ENCODE measurements around the gene MOB2. TPM values are rescaled to one million over a fixed set of nuclear protein-coding genes. Genes with fewer than 3 reads are reported as not detected.
A peak's percentile ranks its signal among the peaks of the same experiment; 100 is the strongest.

Gene MOB2
- total RNA-seq, result 10 to 100 TPM; 13.2 to 14.0 TPM

GRCh38 chr11:1486054-1486825, at the start of gene MOB2:
MOB2 (minus strand) TSS chr11:1486779; CDS start chr11:1486556, 223 bp downstream.
- no peak within 1 kb of the TSS for H3K27ac Mint-ChIP-seq
- H3K9me3 Mint-ChIP-seq, result no peaks in the 10 kb centered on the region
- H3K27me3 Mint-ChIP-seq, result no peaks in the 10 kb centered on the region
- ATAC-seq (peak; percentile 39), DNase-seq (no peak)
- H3K4me1 Mint-ChIP-seq (ENCODE audit: low read depth), result peaks cover 32% of the 10 kb centered on the region
- ChIA-PET CTCF (interaction anchor here (1.6 kb wide), 1 partner anchor 29 kb away, joined by 4 read pairs; no protein-coding TSS in a partner anchor), POLR2A (no interaction called here)
- no peak for TF ChIP-seq CTCF (IDR thresholded peaks at IDR 0.05)
- H3K4me3 Mint-ChIP-seq, result no peak within 1 kb of the TSS
- H3K36me3 Mint-ChIP-seq (ENCODE audit: low read depth), result no peaks in the 10 kb centered on the region
- intact Hi-C loops (cut with micrococcal nuclease), result no loop called here

GRCh38 chr11:1534682-1535081, 48.1 kb upstream of the MOB2 start:
- POLR2A ChIA-PET, result no interaction called here
- no peaks in the 10 kb centered on the region for H3K9me3 Mint-ChIP-seq
- H3K4me3 Mint-ChIP-seq, result no peak overlapping the region
- H3K36me3 Mint-ChIP-seq (ENCODE audit: low read depth), result no peaks in the 10 kb centered on the region
- no peak for ATAC-seq
- peaks cover 26% of the 10 kb centered on the region for H3K4me1 Mint-ChIP-seq (ENCODE audit: low read depth)
- CTCF ChIA-PET, result interaction anchor here (0.7 to 2.4 kb wide), 2 partner anchors 40 to 61 kb away, joined by 3 to 9 read pairs; no protein-coding TSS in a partner anchor
- intact Hi-C loops (cut with micrococcal nuclease), result no loop called here
- no peak for TF ChIP-seq CTCF (IDR thresholded peaks at IDR 0.05)
- H3K27ac Mint-ChIP-seq, result no peak overlapping the region
- DNase-seq, result no peak
- peaks cover 2% of the 10 kb centered on the region for H3K27me3 Mint-ChIP-seq

- H3K27ac Mint-ChIP-seq, result no peak overlapping the region
- intact Hi-C loops (cut with micrococcal nuclease), result no loop called here
- H3K36me3 Mint-ChIP-seq (ENCODE audit: low read depth), result no peaks in the 10 kb centered on the region
- ATAC-seq (no peak), DNase-seq (no peak)
- no peak for TF ChIP-seq CTCF (IDR thresholded peaks at IDR 0.05)
- peaks cover 30% of the 10 kb centered on the region for H3K4me1 Mint-ChIP-seq (ENCODE audit: low read depth)
- H3K4me3 Mint-ChIP-seq, result no peak overlapping the region
- ChIA-PET POLR2A (no interaction called here), CTCF (interaction anchor here (2.4 kb wide), 1 partner anchor 40 kb away, joined by 9 read pairs; no protein-coding TSS in a partner anchor)
- H3K9me3 Mint-ChIP-seq, result no peaks in the 10 kb centered on the region
- peaks cover 2% of the 10 kb centered on the region for H3K27me3 Mint-ChIP-seq
These were observed 47.6 kb upstream of the MOB2 start for GRCh38 chr11:1534171-1534570.

- H3K9me3 Mint-ChIP-seq, result no peaks in the 10 kb centered on the region
- ChIA-PET CTCF (interaction anchor here (1.7 to 2.4 kb wide), 3 partner anchors 19 to 42 kb away, joined by 6 to 9 read pairs (median 8); no protein-coding TSS in a partner anchor), POLR2A (no interaction called here)
- no peak overlapping the region for H3K4me3 Mint-ChIP-seq
- no peak for TF ChIP-seq CTCF (IDR thresholded peaks at IDR 0.05)
- DNase-seq (no peak), ATAC-seq (no peak)
- intact Hi-C loops (cut with micrococcal nuclease), result no loop called here
- H3K4me1 Mint-ChIP-seq (ENCODE audit: low read depth), result peaks cover 35% of the 10 kb centered on the region
- H3K27me3 Mint-ChIP-seq, result no peaks in the 10 kb centered on the region
- no peaks in the 10 kb centered on the region for H3K36me3 Mint-ChIP-seq (ENCODE audit: low read depth)
- H3K27ac Mint-ChIP-seq, result no peak overlapping the region
These were observed 46.8 kb upstream of the MOB2 start for GRCh38 chr11:1533342-1533725.

GRCh38 chr11:1532606-1533341, 46.2 kb upstream of the MOB2 start:
- no peak overlapping the region for H3K27ac Mint-ChIP-seq
- ChIA-PET CTCF (interaction anchor here (1.6 to 1.7 kb wide), 3 partner anchors 9 to 42 kb away, joined by 5 to 8 read pairs (median 6); no protein-coding TSS in a partner anchor), POLR2A (no interaction called here)
- no peaks in the 10 kb centered on the region for H3K27me3 Mint-ChIP-seq
- H3K9me3 Mint-ChIP-seq, result no peaks in the 10 kb centered on the region
- no peak overlapping the region for H3K4me3 Mint-ChIP-seq
- H3K36me3 Mint-ChIP-seq (ENCODE audit: low read depth), result no peaks in the 10 kb centered on the region
- intact Hi-C loops (cut with micrococcal nuclease), result no loop called here
- peaks cover 40% of the 10 kb centered on the region for H3K4me1 Mint-ChIP-seq (ENCODE audit: low read depth)
- DNase-seq, result no peak
- no peak for TF ChIP-seq CTCF (IDR thresholded peaks at IDR 0.05)
- no peak for ATAC-seq
